PC-3 (cell line): ENCODE measurements around the gene ACSL4.
"Not testable (repeated sequence)": the region's sequence is repeated elsewhere in the genome, so short reads cannot be mapped to it uniquely, and the experiment has no call there.

ENCODE experiments used
- EZH2 ChIP-seq: fragments of 300-600 bp; sonication (generic); IDR thresholded peaks from one replicate; pipeline ENCODE4 v1.6.1; 2017; ENCODE audit warnings: antibody characterized with exemption, mild to moderate bottlenecking, low read length; ENCODE audit not compliant: unreplicated experiment
- EZH2phosphoT487 ChIP-seq: fragments of 300-600 bp; sonication (generic); IDR thresholded peaks from 2 replicates; pipeline ENCODE4 v1.6.1; 2018; ENCODE audit warnings: mild to moderate bottlenecking, antibody characterized with exemption, low read length, borderline replicate concordance
- TF ChIP-seq, protein P1 (sequence below): fragments of 300-600 bp; sonication (generic); conservative IDR thresholded peaks from 2 replicates; pipeline ENCODE4 v1.5.1; 2017; ENCODE audit warnings: antibody characterized with exemption, low read depth, mild to moderate bottlenecking, low read length

DNA sequence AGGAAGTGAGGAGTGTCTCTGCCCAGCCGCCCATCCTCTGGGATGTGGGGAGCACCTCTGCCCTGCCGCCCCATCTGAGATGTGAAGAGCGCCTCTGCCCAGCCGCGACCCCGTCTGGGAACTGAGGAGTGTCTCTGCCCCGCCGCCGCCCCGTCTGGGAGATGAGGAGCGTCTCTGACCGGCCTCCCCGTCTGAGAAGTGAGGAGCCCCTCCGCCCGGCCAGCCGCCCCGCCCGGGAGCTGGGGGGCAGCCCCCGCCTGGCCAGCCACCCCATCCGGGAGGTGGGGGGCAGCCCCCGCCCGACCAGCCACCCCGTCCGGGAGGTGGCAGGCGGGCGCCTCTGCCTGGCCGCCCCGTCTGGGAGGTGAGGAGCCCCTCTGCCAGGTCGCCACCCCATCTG, 61.9 kb downstream of the ACSL4 start:
- TF ChIP-seq, protein P1, sequence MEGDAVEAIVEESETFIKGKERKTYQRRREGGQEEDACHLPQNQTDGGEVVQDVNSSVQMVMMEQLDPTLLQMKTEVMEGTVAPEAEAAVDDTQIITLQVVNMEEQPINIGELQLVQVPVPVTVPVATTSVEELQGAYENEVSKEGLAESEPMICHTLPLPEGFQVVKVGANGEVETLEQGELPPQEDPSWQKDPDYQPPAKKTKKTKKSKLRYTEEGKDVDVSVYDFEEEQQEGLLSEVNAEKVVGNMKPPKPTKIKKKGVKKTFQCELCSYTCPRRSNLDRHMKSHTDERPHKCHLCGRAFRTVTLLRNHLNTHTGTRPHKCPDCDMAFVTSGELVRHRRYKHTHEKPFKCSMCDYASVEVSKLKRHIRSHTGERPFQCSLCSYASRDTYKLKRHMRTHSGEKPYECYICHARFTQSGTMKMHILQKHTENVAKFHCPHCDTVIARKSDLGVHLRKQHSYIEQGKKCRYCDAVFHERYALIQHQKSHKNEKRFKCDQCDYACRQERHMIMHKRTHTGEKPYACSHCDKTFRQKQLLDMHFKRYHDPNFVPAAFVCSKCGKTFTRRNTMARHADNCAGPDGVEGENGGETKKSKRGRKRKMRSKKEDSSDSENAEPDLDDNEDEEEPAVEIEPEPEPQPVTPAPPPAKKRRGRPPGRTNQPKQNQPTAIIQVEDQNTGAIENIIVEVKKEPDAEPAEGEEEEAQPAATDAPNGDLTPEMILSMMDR = not testable (repeated sequence)
- TF ChIP-seq EZH2phosphoT487, EZH2: not testable (repeated sequence)
